Loucy (cell line): ENCODE data around the gene ASCC1.

Source experiments
- H2AFZ ChIP-seq: fragments of 200-600 bp; sonication (generic); 2 replicates; pipeline ENCODE4 v1.6.0; 2016; ENCODE audit warnings: antibody characterized with exemption, mild to moderate bottlenecking, low read length, moderate library complexity
- H3F3A ChIP-seq: fragments of 200-600 bp; 2 replicates; pipeline ENCODE4 v1.6.0; 2016; ENCODE audit warnings: antibody characterized with exemption, low read depth, mild to moderate bottlenecking
- H3K27me3 ChIP-seq: fragments of 200-600 bp; sonication (generic); 2 replicates; pipeline ENCODE4 v1.6.1; 2014; ENCODE audit warnings: low read length, mild to moderate bottlenecking; ENCODE audit not compliant: insufficient read depth, poor library complexity, severe bottlenecking
- H3K36me3 ChIP-seq: fragments of 200-600 bp; sonication (generic); 2 replicates; pipeline ENCODE4 v1.6.1; 2016; ENCODE audit warnings: low read length; ENCODE audit not compliant: insufficient read depth
- H3K4me1 ChIP-seq: fragments of 200-600 bp; sonication (generic); 2 replicates; pipeline ENCODE4 v1.5.1; 2014; ENCODE audit warnings: low read length, mild to moderate bottlenecking; ENCODE audit not compliant: insufficient read depth, poor library complexity, severe bottlenecking
- H3K4me2 ChIP-seq: fragments of 200-600 bp; sonication (generic); 2 replicates; pipeline ENCODE4 v1.6.0; 2014; ENCODE audit warnings: antibody characterized with exemption, low read length, low read depth, mild to moderate bottlenecking; ENCODE audit not compliant: poor library complexity, severe bottlenecking
- H3K4me3 ChIP-seq: fragments of 200-600 bp; sonication (generic); 2 replicates; pipeline ENCODE4 v1.5.1; 2014; ENCODE audit warnings: low read length, mild to moderate bottlenecking, mixed read lengths; ENCODE audit not compliant: poor library complexity, severe bottlenecking
- H3K79me2 ChIP-seq: fragments of 200-600 bp; sonication (generic); 2 replicates; pipeline ENCODE4 v1.6.1; 2014; ENCODE audit warnings: low read length; ENCODE audit not compliant: insufficient read depth
- H3K9ac ChIP-seq: fragments of 200-600 bp; sonication (generic); 2 replicates; pipeline ENCODE4 v1.6.0; 2014; ENCODE audit warnings: mild to moderate bottlenecking, low read depth, low read length, moderate library complexity; ENCODE audit not compliant: poor library complexity, severe bottlenecking
- H3K9me2 ChIP-seq: fragments of 200-600 bp; sonication (generic); replicated peaks from 2 replicates; pipeline ENCODE4 v1.6.1; 2016; ENCODE audit warnings: low read depth, low read length, mixed read lengths
- H3K9me3 ChIP-seq: fragments of 200-600 bp; sonication (generic); 2 replicates; pipeline ENCODE4 v1.6.1; 2014; ENCODE audit warnings: mild to moderate bottlenecking, antibody characterized with exemption, low read length, low read depth; ENCODE audit not compliant: insufficient read depth
- H4K20me1 ChIP-seq: fragments of 200-600 bp; sonication (generic); 2 replicates; pipeline ENCODE4 v1.6.0; 2014; ENCODE audit warnings: antibody characterized with exemption, low read length, mild to moderate bottlenecking; ENCODE audit not compliant: insufficient read depth, poor library complexity, severe bottlenecking
- EZH2phosphoT487 ChIP-seq: fragments of 200-600 bp; IDR thresholded peaks from 2 replicates; pipeline ENCODE4 v1.6.1; 2018; ENCODE audit warnings: antibody characterized with exemption, mild to moderate bottlenecking, moderate library complexity, borderline replicate concordance
- TF ChIP-seq, protein P1 (sequence below): fragments of 200-600 bp; sonication (generic); conservative IDR thresholded peaks from 2 replicates; pipeline ENCODE4 v1.5.1; 2014; ENCODE audit warnings: mild to moderate bottlenecking, antibody characterized with exemption, low read length

The ASCC1 gene

DNA sequence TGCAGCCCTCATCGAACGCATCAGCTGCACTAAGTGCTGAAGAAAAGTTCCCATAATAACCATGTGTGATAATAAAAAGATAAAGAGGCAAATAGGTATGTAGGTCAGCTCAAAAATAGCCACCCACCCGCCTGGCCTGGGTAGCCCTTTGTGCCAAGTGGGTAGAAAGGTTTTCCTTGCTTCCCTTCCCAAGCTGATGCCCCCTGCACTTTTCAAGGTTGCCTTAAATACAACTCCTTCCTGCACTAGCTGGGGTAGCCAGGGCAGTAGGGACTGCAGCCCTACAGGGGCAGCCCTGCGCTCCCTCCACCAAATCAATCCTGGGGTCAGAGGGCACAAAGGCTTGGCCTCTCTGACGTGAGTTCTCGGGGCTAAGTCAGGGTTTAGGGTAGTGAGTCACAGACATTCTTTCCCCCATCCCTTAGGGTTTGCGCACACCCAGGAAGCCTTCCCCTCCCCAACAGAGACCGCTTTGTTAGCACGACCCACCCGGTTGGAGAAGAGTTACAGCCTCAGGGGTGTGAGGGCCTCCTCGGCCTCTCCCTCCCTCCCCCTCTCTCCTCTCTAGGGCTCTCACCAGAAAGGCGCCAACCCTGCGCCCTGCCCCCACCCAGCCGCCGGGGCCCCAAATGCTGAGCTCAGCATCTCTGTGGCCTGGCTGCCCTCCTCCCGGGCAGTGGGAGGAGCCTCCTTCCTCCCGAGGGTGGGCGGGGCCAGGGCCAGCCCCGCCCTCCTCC, 44.3 kb upstream of the ASCC1 start:
- Histone ChIP-seq H4K20me1 (no peaks in the 10 kb centered on the region), H3K79me2 (no peaks in the 10 kb centered on the region), H3K4me2 (peak overlapping the region; percentile 94), H3F3A (peaks cover 8% of the 10 kb centered on the region; the same call in 1 of the 2 replicates), H3K9me3 (no peaks in the 10 kb centered on the region), H3K9ac (peak overlapping the region; percentile 90), H3K36me3 (no peaks in the 10 kb centered on the region), H3K4me3 (peak overlapping the region; percentile 74), H3K27me3 (no peaks in the 10 kb centered on the region), H3K4me1 (peaks cover 81% of the 10 kb centered on the region), H2AFZ (peak overlapping the region; percentile 44), H3K9me2 (no peaks in the 10 kb centered on the region)
- TF ChIP-seq, protein P1, sequence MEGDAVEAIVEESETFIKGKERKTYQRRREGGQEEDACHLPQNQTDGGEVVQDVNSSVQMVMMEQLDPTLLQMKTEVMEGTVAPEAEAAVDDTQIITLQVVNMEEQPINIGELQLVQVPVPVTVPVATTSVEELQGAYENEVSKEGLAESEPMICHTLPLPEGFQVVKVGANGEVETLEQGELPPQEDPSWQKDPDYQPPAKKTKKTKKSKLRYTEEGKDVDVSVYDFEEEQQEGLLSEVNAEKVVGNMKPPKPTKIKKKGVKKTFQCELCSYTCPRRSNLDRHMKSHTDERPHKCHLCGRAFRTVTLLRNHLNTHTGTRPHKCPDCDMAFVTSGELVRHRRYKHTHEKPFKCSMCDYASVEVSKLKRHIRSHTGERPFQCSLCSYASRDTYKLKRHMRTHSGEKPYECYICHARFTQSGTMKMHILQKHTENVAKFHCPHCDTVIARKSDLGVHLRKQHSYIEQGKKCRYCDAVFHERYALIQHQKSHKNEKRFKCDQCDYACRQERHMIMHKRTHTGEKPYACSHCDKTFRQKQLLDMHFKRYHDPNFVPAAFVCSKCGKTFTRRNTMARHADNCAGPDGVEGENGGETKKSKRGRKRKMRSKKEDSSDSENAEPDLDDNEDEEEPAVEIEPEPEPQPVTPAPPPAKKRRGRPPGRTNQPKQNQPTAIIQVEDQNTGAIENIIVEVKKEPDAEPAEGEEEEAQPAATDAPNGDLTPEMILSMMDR, result no peak
- no peak for TF ChIP-seq EZH2phosphoT487

DNA sequence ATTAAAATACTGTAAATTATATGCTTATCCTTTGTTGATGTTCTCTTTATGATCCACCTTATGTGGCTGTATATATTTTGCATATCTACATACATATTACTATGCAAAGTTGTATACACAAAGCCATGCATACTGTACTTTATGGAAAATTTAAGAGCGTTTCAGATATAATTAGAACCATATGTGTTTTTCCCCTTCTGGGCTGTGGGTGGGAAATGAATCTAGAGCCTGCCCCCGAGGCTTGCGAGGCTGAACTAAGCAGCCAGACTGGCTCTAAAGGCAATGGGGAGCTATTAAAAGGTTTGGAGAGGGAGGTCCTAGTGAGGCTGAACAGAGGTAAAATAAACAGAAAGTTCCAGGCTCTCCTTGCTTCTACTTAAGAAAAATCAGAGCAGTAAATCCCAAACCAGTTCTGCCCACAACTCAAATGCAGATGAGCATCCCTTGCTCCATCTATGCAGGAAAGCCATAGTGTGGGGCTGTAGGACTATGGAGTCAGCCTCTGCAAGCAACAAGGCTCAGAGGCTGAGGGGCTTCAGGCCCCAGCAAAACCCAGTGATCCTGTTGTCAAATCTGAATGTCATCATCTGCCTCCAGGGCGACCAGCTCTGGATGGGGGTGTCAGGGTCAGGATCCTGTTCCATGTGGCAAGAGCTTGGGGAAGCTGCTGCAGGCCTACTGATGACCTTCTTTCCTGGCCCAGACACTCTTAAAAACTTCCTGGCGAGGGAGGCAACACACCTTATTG, 43.6 kb upstream of the ASCC1 start:
- Histone ChIP-seq H3K9me2 (no peaks in the 10 kb centered on the region), H3K27me3 (no peaks in the 10 kb centered on the region), H3K4me1 (peaks cover 81% of the 10 kb centered on the region), H3K79me2 (0 out of 2 replicates have a peak, but pooled peaks cover under 1% of the 10 kb centered on the region), H3K9me3 (no peaks in the 10 kb centered on the region), H4K20me1 (no peaks in the 10 kb centered on the region), H3F3A (peaks cover 8% of the 10 kb centered on the region; the same call in 1 of the 2 replicates), H3K4me3 (peak overlapping the region; percentile 74), H2AFZ (no peak overlapping the region), H3K9ac (peak overlapping the region; percentile 90), H3K36me3 (no peaks in the 10 kb centered on the region), H3K4me2 (peak overlapping the region; percentile 94)
- TF ChIP-seq EZH2phosphoT487, result no peak

DNA sequence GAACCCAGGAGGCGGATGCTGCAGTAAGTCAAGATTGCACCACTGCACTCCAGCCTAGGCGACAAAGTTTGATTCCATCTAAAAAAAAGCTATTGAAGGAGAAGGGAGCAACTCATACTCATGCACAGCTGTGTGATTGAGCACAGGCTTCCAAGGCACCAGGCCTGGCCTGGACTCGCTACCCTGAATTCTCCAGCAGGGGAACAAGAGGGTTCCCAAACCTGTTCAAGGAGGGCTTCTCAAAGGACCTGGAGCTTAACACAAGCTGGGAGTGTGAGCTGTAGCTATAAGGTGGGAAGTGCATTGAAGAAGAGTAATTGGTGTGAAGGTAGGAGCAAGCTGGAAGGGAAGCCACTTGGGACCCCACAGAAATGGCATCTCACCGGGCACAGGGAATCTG, 42.5 kb upstream of the ASCC1 start:
- Histone ChIP-seq H3K27me3 (no peaks in the 10 kb centered on the region), H3K4me2 (no peak overlapping the region), H3K4me1 (peaks cover 79% of the 10 kb centered on the region), H3K79me2 (0 out of 2 replicates have a peak, but pooled peaks cover 6% of the 10 kb centered on the region), H2AFZ (no peak overlapping the region), H3K9ac (no peak overlapping the region), H3K9me2 (no peaks in the 10 kb centered on the region), H3K36me3 (no peaks in the 10 kb centered on the region), H3F3A (peaks cover 8% of the 10 kb centered on the region; the same call in 1 of the 2 replicates), H3K4me3 (no peak overlapping the region), H3K9me3 (no peaks in the 10 kb centered on the region), H4K20me1 (no peaks in the 10 kb centered on the region)
- TF ChIP-seq EZH2phosphoT487, result no peak
- TF ChIP-seq, protein P1, result no peak; the same call in 1 of the 2 replicates
